Immature natural killer cell (primary cell): ENCODE results near the gene RBMS1. TPM values are rescaled to one million over a fixed set of nuclear protein-coding genes. Genes with fewer than 3 reads are reported as not detected.
"Not testable (repeated sequence)": the region's sequence is repeated elsewhere in the genome, so short reads cannot be mapped to it uniquely, and the experiment has no call there.

Source experiments
- DNase-seq, 3 donors: peaks; one replicate each; pipeline ENCODE4 v3.0.0; 2022; ENCODE audit warnings: mixed read lengths in 1 of 3
- H3K27ac Mint-ChIP-seq, 6 donors: one replicate each; pipeline ENCODE4 v1.8.0; 2020; ENCODE audit warnings: mixed read lengths in 6 of 6, mild to moderate bottlenecking in 5 of 6, inconsistent platforms in 4 of 6, moderate library complexity in 3 of 6
- H3K27me3 Mint-ChIP-seq, 3 donors: one replicate each; pipeline ENCODE4 v1.8.0; 2020 to 2021; ENCODE audit warnings: low read depth in 3 of 3, mild to moderate bottlenecking in 3 of 3, mixed read lengths in 3 of 3, moderate library complexity in 3 of 3, inconsistent platforms in 1 of 3
- H3K36me3 Mint-ChIP-seq, 3 donors: one replicate each; pipeline ENCODE4 v1.8.0; 2020; ENCODE audit warnings: mixed read lengths in 3 of 3, inconsistent platforms in 2 of 3, mild to moderate bottlenecking in 2 of 3
- H3K4me1 Mint-ChIP-seq, 2 donors: one replicate each; pipeline ENCODE4 v1.8.0; 2020; ENCODE audit warnings: inconsistent platforms in 2 of 2, mild to moderate bottlenecking in 2 of 2, mixed read lengths in 2 of 2, moderate library complexity in 1 of 2
- H3K4me3 Mint-ChIP-seq, 5 donors: one replicate each; pipeline ENCODE4 v1.8.0; 2020; ENCODE audit warnings: mild to moderate bottlenecking in 5 of 5, mixed read lengths in 5 of 5, inconsistent platforms in 3 of 5, moderate library complexity in 3 of 5
- H3K9me3 Mint-ChIP-seq, 6 donors: one replicate each; pipeline ENCODE4 v1.8.0; 2020; ENCODE audit warnings: mild to moderate bottlenecking in 6 of 6, mixed read lengths in 6 of 6, inconsistent platforms in 4 of 6, moderate library complexity in 3 of 6
- polyA plus RNA-seq, 3 donors: library from polyadenylated mRNA; unstranded; fragments of 300-500 nt; fragmentation: Illumina TruSeq; gene quantifications; one replicate each; pipeline ENCODE4 v1.2.3, GENCODE V29; 2021

The RBMS1 gene
- polyA plus RNA-seq, 3 donors from 2014 or later, result 80.0 to 172 (median 81.9) TPM

GRCh38 chr2:160431441-160431840 lies 62.2 kb downstream of the RBMS1 start:
- H3K4me1 Mint-ChIP-seq, result peaks cover 31 to 45% of the 10 kb centered on the region in 2 donors
- H3K27ac Mint-ChIP-seq, result peak overlapping the region in 3 of 6 donors; percentile 12 to 21 (median 13)
- DNase-seq, result no peak
- no peaks in the 10 kb centered on the region for H3K27me3 Mint-ChIP-seq
- H3K4me3 Mint-ChIP-seq, result no peak overlapping the region
- H3K9me3 Mint-ChIP-seq, result no peaks in the 10 kb centered on the region
- H3K36me3 Mint-ChIP-seq, result no peaks in the 10 kb centered on the region

- peak overlapping the region; percentile 88 to 94 (median 92) for H3K27ac Mint-ChIP-seq
These were observed 63.6 kb downstream of the RBMS1 start for GRCh38 chr2:160430001-160430344.

GRCh38 chr2:160429248-160430000 lies 64.2 kb downstream of the RBMS1 start:
- peak overlapping the region; percentile 18 to 90 (median 56) for H3K4me3 Mint-ChIP-seq
- H3K36me3 Mint-ChIP-seq, result no peaks in the 10 kb centered on the region
- DNase-seq, result peak; percentile 52 to 59 (median 58)
- peaks cover 40 to 59% of the 10 kb centered on the region in 2 donors for H3K4me1 Mint-ChIP-seq
- no peaks in the 10 kb centered on the region for H3K9me3 Mint-ChIP-seq
- peak overlapping the region; percentile 88 to 95 (median 92) for H3K27ac Mint-ChIP-seq
- no peaks in the 10 kb centered on the region for H3K27me3 Mint-ChIP-seq

More at GRCh38 chr2:160430001-160430344, 63.6 kb downstream of the RBMS1 start:
- Mint-ChIP-seq H3K4me1 (peaks cover 40 to 59% of the 10 kb centered on the region in 2 donors), H3K9me3 (no peaks in the 10 kb centered on the region), H3K4me3 (peak overlapping the region in 1 of 5 donors; percentile 54), H3K27me3 (no peaks in the 10 kb centered on the region), H3K36me3 (no peaks in the 10 kb centered on the region)
- DNase-seq, result no peak

GRCh38 chr2:160428405-160428763 lies 65.2 kb downstream of the RBMS1 start:
- DNase-seq, result no peak
- Mint-ChIP-seq H3K27ac (peak overlapping the region; percentile 87 to 96 (median 94)), H3K36me3 (no peaks in the 10 kb centered on the region), H3K4me3 (peak overlapping the region; percentile 70 to 90 (median 88)), H3K4me1 (peaks cover 44 to 64% of the 10 kb centered on the region in 2 donors), H3K9me3 (no peaks in the 10 kb centered on the region), H3K27me3 (no peaks in the 10 kb centered on the region)

GRCh38 chr2:160427629-160428404 lies 65.8 kb downstream of the RBMS1 start:
- no peaks in the 10 kb centered on the region for H3K9me3 Mint-ChIP-seq
- peak; percentile 63 to 64 (median 63) for DNase-seq
- H3K27ac Mint-ChIP-seq, result peak overlapping the region; percentile 87 to 96 (median 94)
- H3K4me1 Mint-ChIP-seq, result peaks cover 48 to 70% of the 10 kb centered on the region in 2 donors
- H3K36me3 Mint-ChIP-seq, result peaks cover 0 to 2% (median 0%) of the 10 kb centered on the region in 3 donors
- H3K4me3 Mint-ChIP-seq, result peak overlapping the region; percentile 70 to 90 (median 88)
- no peaks in the 10 kb centered on the region for H3K27me3 Mint-ChIP-seq

GRCh38 chr2:160426604-160427003 lies 67.0 kb downstream of the RBMS1 start:
- Mint-ChIP-seq H3K4me3 (peak overlapping the region in 2 of 5 donors; percentile 41 to 56), H3K9me3 (no peaks in the 10 kb centered on the region), H3K27me3 (no peaks in the 10 kb centered on the region), H3K4me1 (peaks cover 60 to 82% of the 10 kb centered on the region in 2 donors), H3K27ac (peak overlapping the region in 4 of 6 donors; percentile 23 to 87 (median 79)), H3K36me3 (peaks cover 0 to 3% (median 0%) of the 10 kb centered on the region in 3 donors)
- DNase-seq, result no peak

- H3K27ac Mint-ChIP-seq, result peak overlapping the region in 3 of 6 donors; percentile 24 to 34 (median 34)
- H3K4me3 Mint-ChIP-seq, result peak overlapping the region in 2 of 5 donors; percentile 21 to 39
These were observed 68.0 kb downstream of the RBMS1 start for GRCh38 chr2:160425434-160426151.

GRCh38 chr2:160423126-160423525 lies 70.5 kb downstream of the RBMS1 start:
- H3K36me3 Mint-ChIP-seq, result peaks cover 0 to 7% (median 0%) of the 10 kb centered on the region in 3 donors
- no peaks in the 10 kb centered on the region for H3K27me3 Mint-ChIP-seq
- DNase-seq, result no peak
- H3K4me3 Mint-ChIP-seq, result peak overlapping the region in 3 of 5 donors; percentile 18 to 75 (median 30)
- H3K9me3 Mint-ChIP-seq, result no peaks in the 10 kb centered on the region
- peak overlapping the region in 4 of 6 donors; percentile 49 to 87 (median 67) for H3K27ac Mint-ChIP-seq
- H3K4me1 Mint-ChIP-seq, result peaks cover 62 to 73% of the 10 kb centered on the region in 2 donors

More at GRCh38 chr2:160425434-160426151, 68.0 kb downstream of the RBMS1 start:
- DNase-seq, result no peak
- Mint-ChIP-seq H3K9me3 (no peaks in the 10 kb centered on the region), H3K4me1 (peaks cover 70 to 88% of the 10 kb centered on the region in 2 donors), H3K27me3 (no peaks in the 10 kb centered on the region), H3K36me3 (peaks cover 0 to 3% (median 0%) of the 10 kb centered on the region in 3 donors)

GRCh38 chr2:160421646-160422501 lies 71.7 kb downstream of the RBMS1 start:
- not testable (repeated sequence) for H3K27me3 Mint-ChIP-seq, H3K9me3 Mint-ChIP-seq, H3K36me3 Mint-ChIP-seq
- peak overlapping the region; percentile 24 to 87 (median 67) for H3K27ac Mint-ChIP-seq
- peaks cover 51 to 60% of the 10 kb centered on the region in 2 donors for H3K4me1 Mint-ChIP-seq
- DNase-seq, result peak; percentile 63 to 65 (median 64)
- H3K4me3 Mint-ChIP-seq, result peak overlapping the region; percentile 42 to 82 (median 75)

- Mint-ChIP-seq H3K27ac (peak overlapping the region in 3 of 6 donors; percentile 7 to 38 (median 22)), H3K36me3 (peaks cover 0 to 7% (median 0%) of the 10 kb centered on the region in 3 donors), H3K4me1 (peaks cover 41 to 49% of the 10 kb centered on the region in 2 donors), H3K4me3 (peak overlapping the region in 2 of 5 donors; percentile 26 to 33), H3K9me3 (no peaks in the 10 kb centered on the region), H3K27me3 (no peaks in the 10 kb centered on the region)
- DNase-seq, result no peak
These were observed 72.9 kb downstream of the RBMS1 start for GRCh38 chr2:160420711-160421110.

GRCh38 chr2:160419776-160420505 lies 73.7 kb downstream of the RBMS1 start:
- no peaks in the 10 kb centered on the region for H3K27me3 Mint-ChIP-seq
- H3K27ac Mint-ChIP-seq, result peak overlapping the region in 3 of 6 donors; percentile 9 to 32 (median 10)
- H3K4me3 Mint-ChIP-seq, result no peak overlapping the region
- H3K36me3 Mint-ChIP-seq, result peaks cover 0 to 7% (median 0%) of the 10 kb centered on the region in 3 donors
- no peak for DNase-seq
- peaks cover 38 to 42% of the 10 kb centered on the region in 2 donors for H3K4me1 Mint-ChIP-seq
- H3K9me3 Mint-ChIP-seq, result no peaks in the 10 kb centered on the region

GRCh38 chr2:160418853-160419252 lies 74.8 kb downstream of the RBMS1 start:
- Mint-ChIP-seq H3K27me3 (no peaks in the 10 kb centered on the region), H3K4me1 (peaks cover 38 to 42% of the 10 kb centered on the region in 2 donors), H3K9me3 (no peaks in the 10 kb centered on the region), H3K27ac (no peak overlapping the region), H3K4me3 (no peak overlapping the region), H3K36me3 (peaks cover 0 to 7% (median 0%) of the 10 kb centered on the region in 3 donors)
- DNase-seq, result no peak
